Duodenal mucosa (tissue), 2 donors: Measurements from ENCODE around the gene HYOU1.

Source experiments
- H3K27ac ChIP-seq: one replicate; pipeline ENCODE4 v1.7.0; 2013; ENCODE audit warnings: low read depth, low read length
- H3K27me3 ChIP-seq, 2 donors: one replicate each; pipeline ENCODE4 v1.7.0; 2013; ENCODE audit warnings: low read length in 2 of 2, control low read depth in 1 of 2; ENCODE audit not compliant: insufficient read depth in 2 of 2, control insufficient read depth in 1 of 2
- H3K36me3 ChIP-seq, 2 donors: one replicate each; pipeline ENCODE4 v1.7.0; 2013; ENCODE audit warnings: low read length in 2 of 2, control low read depth in 1 of 2; ENCODE audit not compliant: insufficient read depth in 2 of 2, control insufficient read depth in 1 of 2
- H3K4me1 ChIP-seq, 2 donors: one replicate each; pipeline ENCODE4 v1.7.0; 2013; ENCODE audit warnings: low read length in 2 of 2, control low read depth in 1 of 2; ENCODE audit not compliant: insufficient read depth in 2 of 2, control insufficient read depth in 1 of 2
- H3K4me3 ChIP-seq, 2 donors: one replicate each; pipeline ENCODE4 v1.7.0; 2013; ENCODE audit warnings: low read length in 2 of 2, low read depth in 1 of 2
- H3K9ac ChIP-seq, 2 donors: one replicate each; pipeline ENCODE4 v1.7.0; 2013; ENCODE audit warnings: low read length in 2 of 2, low read depth in 1 of 2
- H3K9me3 ChIP-seq, 2 donors: one replicate each; pipeline ENCODE4 v1.7.0; 2013; ENCODE audit warnings: low read length in 2 of 2, control low read depth in 1 of 2; ENCODE audit not compliant: control insufficient read depth in 1 of 2

The HYOU1 gene

GRCh38 chr11:119011476-119012053 lies 45.4 kb downstream of the HYOU1 start:
- Histone ChIP-seq H3K9me3 (no peaks in the 10 kb centered on the region), H3K9ac (no peak overlapping the region), H3K4me3 (no peak overlapping the region), H3K27me3 (no peaks in the 10 kb centered on the region), H3K4me1 (peaks cover 5 to 9% of the 10 kb centered on the region in 2 donors), H3K27ac (no peak overlapping the region), H3K36me3 (peaks cover 11 to 69% of the 10 kb centered on the region in 2 donors)

- peaks cover 3 to 38% of the 10 kb centered on the region in 2 donors for H3K36me3 ChIP-seq
- no peak overlapping the region for H3K27ac ChIP-seq
- H3K9me3 ChIP-seq = no peaks in the 10 kb centered on the region
- no peaks in the 10 kb centered on the region for H3K27me3 ChIP-seq
- no peaks in the 10 kb centered on the region for H3K4me1 ChIP-seq
- no peak overlapping the region for H3K9ac ChIP-seq
- no peak overlapping the region for H3K4me3 ChIP-seq
Observed at GRCh38 chr11:119006656-119007055, 50.3 kb downstream of the HYOU1 start.

DNA sequence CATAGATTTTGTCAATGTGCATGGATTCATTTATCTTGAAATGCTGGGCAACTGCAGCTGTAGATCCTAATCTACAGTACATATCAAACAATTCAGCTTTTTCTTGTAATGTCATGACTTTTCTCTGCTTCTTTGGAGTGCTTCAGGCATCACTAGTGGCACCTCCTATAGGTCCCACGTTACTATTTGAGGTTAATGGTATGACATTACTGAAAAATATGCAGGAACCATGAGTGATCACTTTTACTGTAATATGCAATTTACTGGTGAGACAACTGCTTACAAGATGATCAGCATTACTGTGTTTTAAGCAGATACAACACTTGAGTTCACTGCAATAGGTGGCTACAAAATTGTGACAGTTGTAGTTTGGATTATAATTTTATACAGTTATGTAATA lies 56.1 kb downstream of the HYOU1 start:
- no peaks in the 10 kb centered on the region for H3K9me3 ChIP-seq
- H3K27ac ChIP-seq = no peak overlapping the region
- no peaks in the 10 kb centered on the region for H3K27me3 ChIP-seq
- H3K9ac ChIP-seq = no peak overlapping the region
- H3K4me1 ChIP-seq = peaks cover 19 to 26% of the 10 kb centered on the region in 2 donors
- H3K36me3 ChIP-seq = peaks cover 9 to 28% of the 10 kb centered on the region in 2 donors
- H3K4me3 ChIP-seq = no peak overlapping the region

GRCh38 chr11:118998822-118999221 lies 58.2 kb downstream of the HYOU1 start:
- Histone ChIP-seq H3K4me3 (peak overlapping the region; percentile 89 to 100), H3K9me3 (no peaks in the 10 kb centered on the region), H3K36me3 (peaks cover 9 to 25% of the 10 kb centered on the region in 2 donors), H3K27me3 (no peaks in the 10 kb centered on the region), H3K27ac (no peak overlapping the region), H3K9ac (peak overlapping the region; percentile 53 to 83), H3K4me1 (peaks cover 19 to 26% of the 10 kb centered on the region in 2 donors)

GRCh38 chr11:118998388-118998717 lies 58.7 kb downstream of the HYOU1 start:
- H3K27ac ChIP-seq = no peak overlapping the region
- H3K9ac ChIP-seq = peak overlapping the region; percentile 53 to 83
- H3K4me1 ChIP-seq = peaks cover 19 to 26% of the 10 kb centered on the region in 2 donors
- no peaks in the 10 kb centered on the region for H3K9me3 ChIP-seq
- H3K27me3 ChIP-seq = no peaks in the 10 kb centered on the region
- H3K4me3 ChIP-seq = peak overlapping the region; percentile 89 to 100
- H3K36me3 ChIP-seq = peaks cover 9 to 25% of the 10 kb centered on the region in 2 donors

GRCh38 chr11:118997627-118998387 lies 59.2 kb downstream of the HYOU1 start, which contains the start of gene CENATAC:
TSS of gene CENATAC (plus strand) at chr11:118998138. CDS start at chr11:118998198, 60 bp downstream.
- Histone ChIP-seq H3K27me3 (no peaks in the 10 kb centered on the region), H3K9me3 (no peaks in the 10 kb centered on the region), H3K4me1 (peaks cover 19 to 26% of the 10 kb centered on the region in 2 donors), H3K9ac (peak within 1 kb of the TSS; percentile 53 to 83), H3K4me3 (peak within 1 kb of the TSS; percentile 89 to 100), H3K27ac (no peak within 1 kb of the TSS), H3K36me3 (peaks cover 6 to 20% of the 10 kb centered on the region in 2 donors)

DNA sequence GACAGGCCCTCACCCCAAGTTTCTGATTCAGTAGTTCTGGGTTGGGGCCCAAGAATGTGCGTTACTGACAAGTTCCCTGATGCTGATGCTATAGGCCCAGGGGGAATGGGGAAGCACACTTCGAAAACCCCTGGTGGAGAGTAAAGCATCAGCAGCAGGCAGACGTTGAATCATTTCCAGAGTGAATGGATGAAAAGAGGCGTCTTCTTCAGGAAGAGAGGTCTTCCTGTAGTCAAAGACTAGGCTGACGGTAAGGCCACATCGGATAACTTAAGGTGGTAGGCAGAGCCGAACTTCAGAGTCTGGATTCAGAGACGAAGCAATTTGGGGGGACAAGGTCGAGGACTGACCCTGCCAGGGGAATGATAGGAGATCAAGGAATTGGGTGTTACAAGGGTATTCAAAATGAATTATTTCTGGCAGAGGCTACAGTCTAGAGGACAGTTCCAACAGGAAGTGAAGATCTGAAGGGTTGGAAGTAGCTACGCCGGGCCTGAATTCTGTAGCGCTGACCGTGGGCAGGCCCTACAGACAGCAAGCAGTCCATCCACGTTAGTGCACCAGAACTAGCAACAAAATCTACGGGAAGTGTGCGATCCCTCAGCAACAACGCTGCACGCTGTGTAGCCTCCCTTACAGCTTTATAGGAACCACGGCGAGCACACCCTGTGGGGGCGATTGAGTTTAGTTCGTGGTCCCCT lies 59.9 kb downstream of the HYOU1 start:
- H3K36me3 ChIP-seq = peaks cover 6 to 18% of the 10 kb centered on the region in 2 donors
- H3K27ac ChIP-seq = no peak overlapping the region
- H3K9me3 ChIP-seq = no peaks in the 10 kb centered on the region
- peaks cover 19 to 26% of the 10 kb centered on the region in 2 donors for H3K4me1 ChIP-seq
- no peaks in the 10 kb centered on the region for H3K27me3 ChIP-seq
- peak overlapping the region; percentile 53 to 83 for H3K9ac ChIP-seq
- peak overlapping the region; percentile 89 to 100 for H3K4me3 ChIP-seq
